IMR-90 (cell line): Measurements from ENCODE around the gene NAPA. TPM values are rescaled to one million over a fixed set of nuclear protein-coding genes. Genes with fewer than 3 reads are reported as not detected.

Experiments
- ATAC-seq: fragments of 200-7000 bp; cut with Tn5 transposase; 2 replicates; pipeline ENCODE4 v1.9.1; 2020; ENCODE audit warnings: low read depth, mild to moderate bottlenecking, moderate library complexity
- BruUV-seq: library from RNA; stranded (reverse); fragments of 400-500 nt; replicated peaks from 2 replicates; lab custom pipeline; 2021; lab: Mats Ljungman, UMichigan
- CTCF ChIA-PET: fragments of 300-600 bp; formaldehyde crosslinking; extraction: SDS; loops from one replicate; lab custom pipeline; 2021; ENCODE audit warnings: antibody characterized with exemption; lab: Yijun Ruan, JAX
- POLR2A ChIA-PET: fragments of 300-600 bp; sonication (Branson Sonifier 250); formaldehyde crosslinking; loops from one replicate; lab custom pipeline; 2022; ENCODE audit warnings: antibody characterized with exemption; ENCODE audit not compliant: unreplicated experiment; lab: Charles Lee
- DNase-seq: peaks from one replicate; pipeline ENCODE4 v3.0.0; 2013
- H2AFZ ChIP-seq: replicated peaks from 2 replicates; pipeline ENCODE3; 2013; ENCODE audit warnings: low read length, mild to moderate bottlenecking; ENCODE audit not compliant: poor library complexity
- H2AK5ac ChIP-seq: 2 replicates; pipeline ENCODE4 v1.6.1; 2013; ENCODE audit warnings: low read depth, low read length, inconsistent platforms
- H2AK9ac ChIP-seq: replicated peaks from 2 replicates; pipeline ENCODE3; 2013; ENCODE audit warnings: mild to moderate bottlenecking, low read depth, low read length, moderate library complexity; ENCODE audit not compliant: poor library complexity
- H2BK120ac ChIP-seq: 2 replicates; pipeline ENCODE4 v1.6.1; 2013; ENCODE audit warnings: low read depth, low read length, inconsistent platforms
- H2BK15ac ChIP-seq: 3 replicates; pipeline ENCODE4 v1.6.1; 2013; ENCODE audit warnings: low read depth, low read length, inconsistent platforms
- H2BK20ac ChIP-seq: 2 replicates; pipeline ENCODE4 v1.6.1; 2013; ENCODE audit warnings: low read depth, mild to moderate bottlenecking, inconsistent platforms, low read length, moderate library complexity
- H2BK5ac ChIP-seq: 2 replicates; pipeline ENCODE4 v1.6.1; 2013; ENCODE audit warnings: mild to moderate bottlenecking, low read depth, low read length, inconsistent platforms; ENCODE audit not compliant: poor library complexity, severe bottlenecking
- H3K14ac ChIP-seq: replicated peaks from 2 replicates; pipeline ENCODE4 v1.6.1; 2013; ENCODE audit warnings: low read depth, low read length, inconsistent platforms
- H3K18ac ChIP-seq: 2 replicates; pipeline ENCODE4 v1.6.1; 2013; ENCODE audit warnings: low read depth, low read length, control low read depth
- H3K23ac ChIP-seq: 2 replicates; pipeline ENCODE4 v1.6.1; 2013; ENCODE audit warnings: low read depth, low read length, inconsistent platforms
- H3K27ac ChIP-seq: 2 replicates; pipeline ENCODE4 v1.5.1; 2013; ENCODE audit warnings: mild to moderate bottlenecking, control low read depth, low read length; ENCODE audit not compliant: insufficient read depth
- H3K27me3 ChIP-seq: 2 replicates; pipeline ENCODE4 v1.6.1; 2013; ENCODE audit warnings: low read length; ENCODE audit not compliant: control insufficient read depth, insufficient read depth
- H3K36me3 ChIP-seq: 2 replicates; pipeline ENCODE4 v1.6.1; 2013; ENCODE audit warnings: low read length, mixed read lengths; ENCODE audit not compliant: control insufficient read depth, insufficient read depth
- H3K4ac ChIP-seq: 2 replicates; pipeline ENCODE4 v1.6.1; 2013; ENCODE audit warnings: low read depth, low read length, inconsistent platforms
- H3K4me1 ChIP-seq: 2 replicates; pipeline ENCODE4 v1.6.1; 2013; ENCODE audit warnings: low read length, mixed read lengths; ENCODE audit not compliant: control insufficient read depth, insufficient read depth
- H3K4me2 ChIP-seq: 2 replicates; pipeline ENCODE4 v1.6.1; 2013; ENCODE audit warnings: low read depth, mild to moderate bottlenecking, control low read depth, low read length, moderate library complexity
- H3K4me3 ChIP-seq: 2 replicates; pipeline ENCODE4 v1.5.1; 2013; ENCODE audit warnings: low read depth, mild to moderate bottlenecking, control low read depth, low read length, moderate library complexity; ENCODE audit not compliant: insufficient read depth
- H3K56ac ChIP-seq: 2 replicates; pipeline ENCODE4 v1.6.1; 2013; ENCODE audit warnings: low read length, inconsistent platforms; ENCODE audit not compliant: insufficient read depth; ENCODE audit errors: extremely low read depth
- H3K79me1 ChIP-seq, 2 experiments: 2 replicates each; pipeline ENCODE4 v1.6.1; 2013; ENCODE audit warnings: low read length in 2 of 2, inconsistent platforms in 1 of 2, low read depth in 1 of 2
- H3K9ac ChIP-seq: 2 replicates; pipeline ENCODE4 v1.6.1; 2013; ENCODE audit warnings: low read depth, low read length, control low read depth
- H3K9me1 ChIP-seq: 2 replicates; pipeline ENCODE4 v1.6.1; 2013; ENCODE audit warnings: low read length, inconsistent platforms; ENCODE audit not compliant: insufficient read depth
- H3K9me3 ChIP-seq: 2 replicates; pipeline ENCODE4 v1.6.1; 2013; ENCODE audit warnings: low read length; ENCODE audit not compliant: control insufficient read depth, insufficient read depth
- H4K20me1 ChIP-seq: 2 replicates; pipeline ENCODE4 v1.6.1; 2013; ENCODE audit warnings: low read length, inconsistent platforms; ENCODE audit not compliant: insufficient read depth
- H4K5ac ChIP-seq: 2 replicates; pipeline ENCODE4 v1.6.1; 2013; ENCODE audit warnings: mild to moderate bottlenecking, low read depth, low read length, control low read depth
- H4K8ac ChIP-seq, 2 experiments: 2 replicates each; pipeline ENCODE4 v1.6.1; 2013; ENCODE audit warnings: low read depth in 2 of 2, low read length in 2 of 2, control low read depth in 1 of 2, inconsistent platforms in 1 of 2
- H4K91ac ChIP-seq: 2 replicates; pipeline ENCODE4 v1.6.1; 2013; ENCODE audit warnings: low read depth, low read length, inconsistent platforms; ENCODE audit not compliant: insufficient read depth
- BHLHE40 ChIP-seq: fragments of 150-350 bp; IDR thresholded peaks from 2 replicates; pipeline ENCODE4 v1.6.1; 2016; ENCODE audit warnings: mild to moderate bottlenecking, low read depth, low read length
- CEBPB ChIP-seq: IDR thresholded peaks from 2 replicates; pipeline ENCODE4 v1.6.1; 2012; ENCODE audit warnings: low read depth, low read length, improper control_type of control experiment
- CHD1 ChIP-seq: IDR thresholded peaks from 2 replicates; pipeline ENCODE4 v1.6.1; 2012; ENCODE audit warnings: low read depth, low read length, improper control_type of control experiment
- CTCF ChIP-seq: conservative IDR thresholded peaks from 2 replicates; pipeline ENCODE4 v1.5.1; 2012; ENCODE audit warnings: mild to moderate bottlenecking, low read depth, low read length, improper control_type of control experiment
- ELK1 ChIP-seq: fragments of 150-350 bp; IDR thresholded peaks from 2 replicates; pipeline ENCODE4 v1.6.1; 2016; ENCODE audit warnings: low read depth, mild to moderate bottlenecking, low read length, moderate library complexity, borderline replicate concordance
- FOS ChIP-seq: fragments of 150-350 bp; IDR thresholded peaks from 2 replicates; pipeline ENCODE4 v1.6.1; 2016; ENCODE audit warnings: low read depth, low read length
- MAFK ChIP-seq: IDR thresholded peaks from 2 replicates; pipeline ENCODE4 v1.6.1; 2012; ENCODE audit warnings: low read depth, low read length, improper control_type of control experiment
- MAZ ChIP-seq: IDR thresholded peaks from 2 replicates; pipeline ENCODE4 v1.6.1; 2012; ENCODE audit warnings: low read depth, mild to moderate bottlenecking, low read length, improper control_type of control experiment, moderate library complexity, borderline replicate concordance
- MXI1 ChIP-seq: IDR thresholded peaks from 2 replicates; pipeline ENCODE4 v1.6.1; 2012; ENCODE audit warnings: low read depth, mild to moderate bottlenecking, low read length, moderate library complexity, borderline replicate concordance
- NFE2L2 ChIP-seq: fragments of 150-350 bp; IDR thresholded peaks from 2 replicates; pipeline ENCODE4 v1.6.1; 2016; ENCODE audit warnings: low read depth, mild to moderate bottlenecking, low read length
- POLR2A ChIP-seq: IDR thresholded peaks from 2 replicates; pipeline ENCODE4 v1.6.1; 2012; ENCODE audit warnings: mild to moderate bottlenecking, low read depth, low read length
- RAD21 ChIP-seq: IDR thresholded peaks from 2 replicates; pipeline ENCODE4 v1.6.1; 2012; ENCODE audit warnings: low read length, improper control_type of control experiment
- RFX5 ChIP-seq: IDR thresholded peaks from 2 replicates; pipeline ENCODE4 v1.8.0; 2012; ENCODE audit warnings: low read depth, mild to moderate bottlenecking, low read length, moderate library complexity
- WGBS, 2 experiments: methylation state at CpG; one replicate each; pipeline versions ENCODE4 v1.1.5 to v1.1.7; 2013; ENCODE audit warnings: missing lambda C conversion rate in 2 of 2; ENCODE audit not compliant: insufficient read length in 1 of 2; ENCODE audit errors: extremely low coverage in 2 of 2; 5-methylcytosine and 5-hydroxymethylcytosine counted together
- dilution Hi-C: fragments of 300-500 bp; cut with HindIII; formaldehyde crosslinking; loops from one replicate; pipeline ENCODE4 v1.14.3; 2018; ENCODE audit warnings: low sequenced_read_pairs; ENCODE audit not compliant: unreplicated experiment
- in situ Hi-C: fragments of 300-500 bp; cut with MboI; formaldehyde crosslinking; loops from 3 replicates; pipeline ENCODE4 v1.14.3; 2019; ENCODE audit warnings: low sequenced_read_pairs, inconsistent platforms, mixed read lengths
- intact Hi-C: fragments of 100-400 bp; cut with micrococcal nuclease; formaldehyde crosslinking; loops from 2 replicates; pipeline ENCODE4 v1.10.0; 2022
- polyA plus RNA-seq, 3 experiments: library from polyadenylated mRNA; depleted of rRNA; stranded (reverse); fragments of >200 nt; gene quantifications; 2 replicates each; pipeline ENCODE4 v1.2.3, GENCODE V29; 2012; ENCODE audit warnings: low replicate concordance in 1 of 3
- total RNA-seq: library from RNA; depleted of rRNA; stranded (reverse); fragments of >200 nt; gene quantifications from 2 replicates; pipeline ENCODE4 v1.2.3, GENCODE V29; 2012

Gene NAPA
- total and polyA plus RNA-seq, 2 of the 4 experiments (the other 2 are of a cell fraction): 76.4 to 126 TPM

- H2BK120ac ChIP-seq: no peak overlapping the region
- no peak overlapping the region for H2AK5ac ChIP-seq
- ATAC-seq (no peak), DNase-seq (no peak)
- no peak overlapping the region for H3K27ac ChIP-seq
- H2BK15ac ChIP-seq: no peak overlapping the region
- H3K4me1 ChIP-seq: peaks cover 18% of the 10 kb centered on the region
- H4K5ac ChIP-seq: no peak overlapping the region
- 86% methylated on average over 5 of the region's 8 CpGs; no CpG with 5 or more reads in 1 of the 2 experiments for WGBS, 2 experiments
- H3K4me3 ChIP-seq: no peak overlapping the region
- in situ Hi-C loops (no loop called here), intact Hi-C loops (loop anchor here (10.0 kb wide), 1 partner anchor 155 kb away; no protein-coding TSS in a partner anchor), dilution Hi-C loops (no loop called here)
- no peak overlapping the region for H2BK5ac ChIP-seq
- no TSS peak for BruUV-seq
- H4K8ac ChIP-seq: no peak overlapping the region
- no peak overlapping the region for H2AFZ ChIP-seq
- H3K9me1 ChIP-seq: peaks cover 20% of the 10 kb centered on the region
- no peaks in the 10 kb centered on the region for H3K9me3 ChIP-seq
- no peak overlapping the region for H3K18ac ChIP-seq
- no peak overlapping the region for H4K91ac ChIP-seq
- TF ChIP-seq NFE2L2 (no peak), CHD1 (no peak), MAZ (no peak), RAD21 (no peak), RFX5 (no peak), POLR2A (no peak), MAFK (no peak), ELK1 (no peak), CEBPB (no peak), BHLHE40 (no peak), FOS (no peak), MXI1 (no peak), CTCF (no peak)
- H3K14ac ChIP-seq: no peak overlapping the region
- H4K20me1 ChIP-seq: peaks cover 75% of the 10 kb centered on the region
- H3K36me3 ChIP-seq: peaks cover 3% of the 10 kb centered on the region
- no peak overlapping the region for H3K9ac ChIP-seq
- H2AK9ac ChIP-seq: no peak overlapping the region
- H3K27me3 ChIP-seq: no peaks in the 10 kb centered on the region
- H3K23ac ChIP-seq: no peak overlapping the region
- no peak overlapping the region for H3K4me2 ChIP-seq
- H3K56ac ChIP-seq: no peak overlapping the region
- ChIA-PET POLR2A (no interaction called here), CTCF (interaction anchor here (1.6 kb wide), 1 partner anchor 189 kb away, joined by 3 read pairs; no protein-coding TSS in a partner anchor)
- no peak overlapping the region for H2BK20ac ChIP-seq
- no peak overlapping the region for H3K4ac ChIP-seq
- H3K79me1 ChIP-seq: peaks cover 39 to 94% of the 10 kb centered on the region in 2 experiments
These were observed 4.9 kb downstream of the NAPA start for GRCh38 chr19:47509973-47510372.
